ENCODE data around the gene UNC79.
"Not testable (repeated sequence)": the region's sequence is repeated elsewhere in the genome, so short reads cannot be mapped to it uniquely, and the experiment has no call there.

UNC79 gene

GRCh38 chr14:93430315-93431035 is at the start of gene UNC79:
Gene UNC79 (plus strand): TSS chr14:93430939. CDS start chr14:93431030, 91 bp downstream.
- DNase-seq, result no peak

GRCh38 chr14:93381644-93382043 is 49.1 kb upstream of the UNC79 start:
- DNase-seq, result no peak

GRCh38 chr14:93384256-93384655 is 46.5 kb upstream of the UNC79 start:
- not testable (repeated sequence) for DNase-seq

GRCh38 chr14:93395231-93395630 is 35.5 kb upstream of the UNC79 start:
- no peak for DNase-seq

- no peak for DNase-seq
These were observed 34.3 kb upstream of the UNC79 start for GRCh38 chr14:93396456-93396855.

GRCh38 chr14:93398491-93398890 is 32.2 kb upstream of the UNC79 start:
- no peak for DNase-seq

- DNase-seq, result no peak
These were observed 27.8 kb upstream of the UNC79 start for GRCh38 chr14:93402951-93403350.

GRCh38 chr14:93410021-93410420 is 20.7 kb upstream of the UNC79 start:
- DNase-seq, result no peak

GRCh38 chr14:93410893-93411292 is 19.8 kb upstream of the UNC79 start:
- no peak for DNase-seq

- not testable (repeated sequence) for DNase-seq
These were observed 5.6 kb upstream of the UNC79 start for GRCh38 chr14:93425136-93425535.

GRCh38 chr14:93426750-93427149 is 4.0 kb upstream of the UNC79 start:
- DNase-seq, result no peak

- DNase-seq, result no peak
These were observed 414 bp downstream of the UNC79 start for GRCh38 chr14:93431036-93431670.

GRCh38 chr14:93454224-93454623 is 23.5 kb downstream of the UNC79 start:
- DNase-seq, result no peak

- DNase-seq, result no peak
These were observed 25.6 kb downstream of the UNC79 start for GRCh38 chr14:93456356-93456755.

GRCh38 chr14:93458234-93458633 is 27.5 kb downstream of the UNC79 start:
- no peak for DNase-seq

- DNase-seq, result no peak
These were observed 31.7 kb downstream of the UNC79 start for GRCh38 chr14:93462479-93462878.

GRCh38 chr14:93464271-93464670 is 33.5 kb downstream of the UNC79 start:
- no peak for DNase-seq

- no peak for DNase-seq
These were observed 44.7 kb downstream of the UNC79 start for GRCh38 chr14:93475471-93475870.

- no peak for DNase-seq
These were observed 45.6 kb downstream of the UNC79 start for GRCh38 chr14:93476305-93476704.

- DNase-seq, result not testable (repeated sequence)
These were observed 48.3 kb downstream of the UNC79 start for GRCh38 chr14:93479074-93479473.

GRCh38 chr14:93480867-93481266 is 50.1 kb downstream of the UNC79 start:
- DNase-seq, result no peak

GRCh38 chr14:93481758-93482157 is 51.0 kb downstream of the UNC79 start:
- DNase-seq, result no peak

GRCh38 chr14:93490001-93490400 is 59.3 kb downstream of the UNC79 start:
- DNase-seq, result no peak

- DNase-seq, result no peak
These were observed 62.3 kb downstream of the UNC79 start for GRCh38 chr14:93493054-93493453.

- not testable (repeated sequence) for DNase-seq
These were observed 62.9 kb downstream of the UNC79 start for GRCh38 chr14:93493622-93494021.

All from stimulated activated naive CD4-positive, alpha-beta T cell (primary cell).